Skeletal muscle tissue (tissue), 4 donors: Measurements from ENCODE around the gene DNM1. TPM values are rescaled to one million over a fixed set of nuclear protein-coding genes. Genes with fewer than 3 reads are reported as not detected.
"Not testable (repeated sequence)": the region's sequence is repeated elsewhere in the genome, so short reads cannot be mapped to it uniquely, and the experiment has no call there.

Source experiments
- H3K27ac ChIP-seq: one replicate; pipeline ENCODE4 v1.7.0; 2013; ENCODE audit warnings: mild to moderate bottlenecking, low read depth, low read length, inconsistent platforms
- H3K27me3 ChIP-seq, 3 donors: one replicate each; pipeline ENCODE4 v1.7.0; 2013; ENCODE audit warnings: low read length in 3 of 3; ENCODE audit not compliant: control insufficient read depth in 3 of 3, insufficient read depth in 3 of 3
- H3K36me3 ChIP-seq, 3 donors: one replicate each; pipeline ENCODE4 v1.7.0; 2013; ENCODE audit warnings: low read length in 3 of 3; ENCODE audit not compliant: control insufficient read depth in 3 of 3, insufficient read depth in 3 of 3
- H3K4me1 ChIP-seq, 3 donors: one replicate each; pipeline ENCODE4 v1.7.0; 2013; ENCODE audit warnings: low read length in 3 of 3, mild to moderate bottlenecking in 3 of 3; ENCODE audit not compliant: control insufficient read depth in 3 of 3, insufficient read depth in 3 of 3
- H3K4me3 ChIP-seq, 3 donors: one replicate each; pipeline ENCODE4 v1.7.0; 2013; ENCODE audit warnings: low read length in 3 of 3
- H3K9ac ChIP-seq, 3 donors: one replicate each; pipeline ENCODE4 v1.7.0; 2013; ENCODE audit warnings: low read length in 3 of 3, mild to moderate bottlenecking in 3 of 3, moderate library complexity in 2 of 3, low read depth in 1 of 3
- H3K9me3 ChIP-seq, 3 donors: one replicate each; pipeline ENCODE4 v1.7.0; 2013; ENCODE audit warnings: low read length in 3 of 3; ENCODE audit not compliant: control insufficient read depth in 3 of 3
- total RNA-seq: library from RNA; depleted of rRNA; stranded (reverse); fragments of >200 nt; gene quantifications from one replicate; pipeline ENCODE4 v1.2.3, GENCODE V29; 2014
- donor health status: Osteomylitis.

Gene DNM1
- total RNA-seq, 1 donor from 2014 or later: 20.4 TPM

DNA sequence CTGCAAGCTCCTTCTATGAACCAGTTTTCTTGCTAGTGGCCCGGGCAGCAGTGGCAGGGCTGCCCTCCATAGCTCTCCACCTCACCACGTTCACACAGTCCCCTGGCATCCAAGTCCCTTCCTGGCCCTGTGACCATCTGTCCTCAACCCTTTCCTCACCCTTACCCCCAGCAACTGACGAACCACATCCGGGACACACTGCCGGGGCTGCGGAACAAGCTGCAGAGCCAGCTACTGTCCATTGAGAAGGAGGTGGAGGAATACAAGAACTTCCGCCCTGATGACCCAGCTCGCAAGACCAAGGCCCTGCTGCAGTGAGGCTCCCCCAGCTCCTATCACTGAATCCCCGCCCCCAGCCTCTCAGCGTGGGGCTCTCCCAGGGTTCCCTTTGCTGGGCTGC lies 18.8 kb downstream of the DNM1 start:
- no peak overlapping the region for H3K4me3 ChIP-seq
- H3K36me3 ChIP-seq: no peaks in the 10 kb centered on the region
- peaks cover 0 to 3% (median 0%) of the 10 kb centered on the region in 3 donors for H3K27me3 ChIP-seq
- H3K4me1 ChIP-seq: peaks cover 10 to 18% (median 12%) of the 10 kb centered on the region in 3 donors
- H3K27ac ChIP-seq: no peak overlapping the region
- H3K9me3 ChIP-seq: no peaks in the 10 kb centered on the region
- H3K9ac ChIP-seq: no peak overlapping the region

DNA sequence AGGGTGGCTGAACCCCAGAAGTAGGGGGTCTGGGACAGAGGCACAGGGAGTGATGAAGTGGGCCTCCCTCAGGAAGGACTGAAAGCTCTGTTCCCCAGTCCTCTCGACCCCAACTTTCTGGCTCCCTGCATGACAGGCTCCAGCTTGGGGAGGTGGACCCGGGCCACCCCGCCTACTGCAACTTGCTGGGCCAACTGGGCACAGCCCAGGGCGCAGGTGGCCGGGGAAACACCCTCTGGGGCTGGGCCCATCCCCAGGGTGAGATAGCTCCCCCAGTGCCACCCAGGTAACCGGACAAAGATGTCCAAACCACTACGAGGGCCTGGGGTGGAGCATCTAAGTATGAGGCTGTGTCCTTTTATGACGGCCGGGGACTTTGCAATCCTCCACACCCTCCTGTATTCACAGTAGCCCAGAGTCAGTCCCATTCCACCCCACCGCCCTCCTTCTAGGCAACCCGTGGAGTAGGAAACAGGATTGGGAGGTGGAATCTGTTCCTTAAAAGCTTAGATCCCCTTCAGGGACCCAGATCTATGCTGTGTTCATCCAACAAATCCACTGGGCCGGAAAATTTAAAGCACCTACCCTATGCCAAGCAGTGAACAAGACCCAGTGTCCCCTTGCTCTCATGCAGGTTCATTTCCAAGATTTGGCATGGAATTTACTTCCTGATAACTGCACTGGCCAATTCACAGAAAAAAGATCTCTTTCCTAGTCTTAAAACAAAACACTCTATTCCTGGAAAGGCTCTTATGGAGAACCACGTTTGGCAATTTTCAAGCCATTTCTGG lies 19.9 kb downstream of the DNM1 start:
- Histone ChIP-seq H3K27ac (no peak overlapping the region), H3K4me1 (peaks cover 9 to 12% (median 10%) of the 10 kb centered on the region in 3 donors), H3K4me3 (no peak overlapping the region), H3K27me3 (peaks cover 0 to 3% (median 0%) of the 10 kb centered on the region in 3 donors), H3K36me3 (no peaks in the 10 kb centered on the region), H3K9me3 (no peaks in the 10 kb centered on the region), H3K9ac (no peak overlapping the region)

DNA sequence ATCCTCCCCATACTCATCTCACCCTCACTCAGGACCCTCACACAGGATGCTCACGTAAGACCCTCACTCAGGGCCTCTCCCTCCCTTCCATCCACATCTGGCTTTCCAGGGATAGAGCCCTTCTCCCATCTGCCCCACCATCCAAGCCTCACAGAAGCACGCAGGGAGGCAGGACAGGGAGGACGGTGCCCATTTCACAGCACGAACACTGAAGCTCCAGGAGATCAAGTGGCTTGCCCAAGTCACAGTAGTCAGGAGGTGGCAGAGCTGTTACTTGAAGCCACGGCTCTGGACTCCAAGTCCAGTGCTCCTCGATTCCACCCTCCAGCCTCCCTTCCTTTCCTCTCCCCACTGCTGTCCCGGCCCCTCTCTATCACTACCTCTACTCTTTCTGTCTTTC lies 21.7 kb downstream of the DNM1 start:
- H3K36me3 ChIP-seq: no peaks in the 10 kb centered on the region

DNA sequence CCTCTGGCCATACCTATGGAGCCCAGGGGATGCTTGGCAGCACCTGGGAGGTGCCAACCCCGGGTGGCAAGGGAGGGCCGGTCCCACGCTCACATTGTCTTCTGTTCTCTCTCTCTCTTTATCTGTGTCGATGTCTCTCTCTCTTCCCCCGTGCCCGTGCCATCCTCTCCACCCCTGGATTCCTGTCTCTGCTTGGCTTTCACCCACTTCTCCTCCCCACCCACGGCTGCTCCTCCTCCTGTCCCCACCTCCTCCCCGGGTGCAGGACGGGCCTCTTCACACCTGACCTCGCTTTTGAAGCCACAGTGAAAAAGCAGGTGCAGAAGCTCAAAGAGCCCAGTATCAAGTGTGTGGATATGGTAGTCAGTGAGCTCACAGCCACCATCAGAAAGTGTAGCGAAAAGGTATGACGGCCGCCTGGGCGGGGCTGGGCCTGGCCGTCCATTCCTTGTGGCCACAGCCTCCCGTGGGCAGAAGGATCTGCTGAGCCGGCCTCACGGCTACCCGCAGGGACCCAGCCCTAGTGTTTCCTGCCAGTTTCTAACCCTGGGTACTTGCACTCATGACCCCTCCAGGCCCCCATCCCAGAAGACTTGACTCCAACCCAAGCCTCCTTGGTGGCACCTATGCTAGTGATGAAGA lies 22.7 kb downstream of the DNM1 start:
- Histone ChIP-seq H3K27ac (no peak overlapping the region), H3K9me3 (no peaks in the 10 kb centered on the region), H3K9ac (no peak overlapping the region), H3K27me3 (no peaks in the 10 kb centered on the region), H3K4me3 (no peak overlapping the region), H3K4me1 (no peaks in the 10 kb centered on the region), H3K36me3 (no peaks in the 10 kb centered on the region)

More for the DNA sequence above, 21.7 kb downstream of the DNM1 start:
- no peaks in the 10 kb centered on the region for H3K4me1 ChIP-seq
- H3K9me3 ChIP-seq: no peaks in the 10 kb centered on the region
- no peak overlapping the region for H3K4me3 ChIP-seq
- H3K9ac ChIP-seq: no peak overlapping the region
- no peak overlapping the region for H3K27ac ChIP-seq
- H3K27me3 ChIP-seq: no peaks in the 10 kb centered on the region

DNA sequence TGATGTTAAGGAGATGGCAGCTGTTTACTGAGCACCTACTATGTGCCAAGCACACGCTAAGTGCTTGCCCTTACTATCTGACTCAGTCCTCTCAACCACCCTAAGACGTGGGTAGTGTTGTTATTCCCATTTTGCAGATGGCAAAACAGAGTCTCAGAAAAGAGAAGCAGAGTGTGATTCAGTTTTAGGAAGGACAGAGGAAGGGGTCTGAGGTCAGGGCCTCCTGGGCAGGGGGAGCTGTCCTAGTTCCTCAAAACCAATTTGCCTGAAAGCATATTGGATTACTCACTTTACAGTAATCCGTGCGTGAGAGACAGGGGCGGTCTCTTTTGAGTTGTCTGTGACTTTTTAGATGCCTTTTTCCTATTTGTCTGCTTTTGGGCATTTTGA lies 23.2 kb downstream of the DNM1 start:
- no peak overlapping the region for H3K27ac ChIP-seq
- H3K4me3 ChIP-seq: no peak overlapping the region
- H3K4me1 ChIP-seq: no peaks in the 10 kb centered on the region
- H3K36me3 ChIP-seq: no peaks in the 10 kb centered on the region
- no peak overlapping the region for H3K9ac ChIP-seq
- no peaks in the 10 kb centered on the region for H3K27me3 ChIP-seq
- no peaks in the 10 kb centered on the region for H3K9me3 ChIP-seq

DNA sequence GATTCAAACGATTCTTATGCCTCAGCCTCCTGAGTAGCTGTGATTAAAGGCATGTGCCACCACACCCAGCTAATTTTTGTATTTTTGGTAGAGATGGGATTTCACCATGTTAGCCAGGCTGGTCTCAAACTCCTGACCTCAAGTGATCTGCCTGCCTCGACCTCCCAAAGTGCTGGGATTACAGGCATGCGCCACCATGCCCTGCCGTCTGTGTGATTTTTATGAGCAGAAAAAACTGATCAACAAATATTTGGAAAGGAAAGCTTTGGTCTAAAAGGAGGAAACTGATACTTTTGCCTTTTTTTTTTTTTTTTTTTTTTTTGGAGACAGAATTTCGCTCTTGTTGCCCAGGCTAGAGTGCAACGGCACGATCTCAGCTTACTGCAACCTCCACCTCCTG lies 27.7 kb downstream of the DNM1 start:
- H3K27me3 ChIP-seq, H3K27ac ChIP-seq, H3K9me3 ChIP-seq, H3K9ac ChIP-seq, H3K4me1 ChIP-seq, H3K4me3 ChIP-seq, H3K36me3 ChIP-seq: not testable (repeated sequence)

DNA sequence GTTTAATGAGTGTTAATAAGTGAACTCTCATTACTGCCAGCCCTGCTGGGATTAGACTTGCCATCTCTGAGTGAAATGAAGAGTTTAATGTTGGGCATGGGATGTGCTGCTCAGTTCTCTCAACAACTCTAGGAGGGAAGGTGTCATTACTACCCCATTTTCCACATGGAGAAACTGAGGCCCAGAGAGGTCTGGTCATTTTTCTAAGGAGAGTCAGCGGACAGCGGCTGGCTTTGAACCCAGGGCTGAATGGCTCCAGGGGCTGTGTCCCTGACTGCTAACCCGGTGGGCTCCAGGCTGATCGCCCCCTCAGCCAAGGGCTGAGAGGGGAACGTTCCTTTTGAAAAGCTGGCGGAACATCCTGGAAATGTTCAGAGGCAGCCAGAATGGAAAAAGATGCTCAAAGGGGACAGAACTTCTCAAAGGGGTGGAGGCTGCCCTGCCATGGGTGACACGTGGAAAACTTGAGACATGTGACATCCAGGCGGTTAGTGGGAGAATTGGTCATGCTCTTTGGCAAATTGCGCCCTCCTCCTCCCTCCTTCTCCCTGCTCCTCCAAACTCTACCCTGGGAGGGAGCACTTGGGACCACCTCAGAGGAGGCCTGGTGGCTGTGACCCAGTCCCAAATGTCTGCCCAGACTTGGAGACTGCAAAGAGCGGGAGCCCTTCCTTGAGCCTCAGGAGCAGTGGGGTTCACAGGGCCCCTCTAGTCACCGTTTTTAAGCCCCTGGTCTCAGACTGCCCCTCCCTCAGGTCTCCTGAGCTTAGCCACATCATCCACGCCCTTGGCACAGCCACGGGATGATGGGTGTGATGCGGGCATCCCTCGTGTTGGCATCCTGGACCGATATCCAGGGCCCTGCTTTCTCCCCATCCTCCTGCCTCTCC lies 28.7 kb downstream of the DNM1 start:
- Histone ChIP-seq H3K27me3 (no peaks in the 10 kb centered on the region), H3K9ac (no peak overlapping the region), H3K4me1 (peaks cover 0 to 3% (median 0%) of the 10 kb centered on the region in 3 donors), H3K4me3 (no peak overlapping the region), H3K27ac (peak overlapping the region; percentile 12), H3K9me3 (no peaks in the 10 kb centered on the region), H3K36me3 (no peaks in the 10 kb centered on the region)

DNA sequence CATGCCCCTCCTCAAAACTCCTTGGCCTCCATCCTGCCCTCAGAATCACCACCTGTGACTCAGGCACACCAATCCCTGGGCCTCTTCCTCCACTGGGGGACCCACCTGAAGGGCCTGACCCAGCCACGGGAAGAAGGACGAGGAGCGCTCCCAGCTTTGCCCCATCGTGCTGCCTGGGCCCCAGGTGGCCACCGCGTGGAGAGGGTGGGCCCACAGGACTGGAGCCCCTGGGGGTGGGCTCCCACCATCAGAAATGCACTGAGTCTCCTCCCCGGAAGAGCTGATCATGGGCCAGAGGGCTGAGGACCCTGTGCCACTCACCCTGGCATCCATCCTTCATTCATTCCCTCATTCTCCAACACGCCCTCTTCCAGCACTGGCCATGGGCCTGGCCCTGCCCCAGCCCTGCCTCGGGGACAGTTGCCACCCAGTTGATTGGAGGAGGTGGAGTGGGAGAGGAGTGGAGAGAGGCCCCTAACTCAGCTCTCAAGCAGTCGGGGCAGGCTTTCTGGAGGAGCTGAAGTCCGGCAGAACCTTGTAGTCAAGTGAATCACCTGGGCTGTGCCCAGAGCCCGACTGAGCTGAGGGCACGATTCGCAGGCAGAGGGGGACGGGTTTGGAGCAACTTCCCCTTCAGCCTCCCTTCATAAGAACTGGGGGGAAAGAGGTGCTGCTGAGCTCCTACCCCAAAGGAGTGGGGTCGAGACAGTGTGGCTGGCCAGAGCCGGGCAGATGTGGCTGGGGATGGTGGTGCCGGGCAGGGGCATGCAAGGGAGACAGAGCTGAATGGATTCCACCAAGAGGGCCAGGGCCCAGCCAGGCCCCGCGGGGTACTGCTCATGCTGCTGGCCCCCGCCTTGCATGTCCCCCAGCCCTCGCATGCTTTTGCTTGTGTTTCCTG lies 29.6 kb downstream of the DNM1 start:
- H3K9ac ChIP-seq: peak overlapping the region in 1 of 3 donors; percentile 8
- H3K4me3 ChIP-seq: no peak overlapping the region
- H3K27me3 ChIP-seq: no peaks in the 10 kb centered on the region
- H3K36me3 ChIP-seq: no peaks in the 10 kb centered on the region
- H3K27ac ChIP-seq: no peak overlapping the region
- H3K9me3 ChIP-seq: no peaks in the 10 kb centered on the region
- H3K4me1 ChIP-seq: peaks cover 0 to 3% (median 0%) of the 10 kb centered on the region in 3 donors

DNA sequence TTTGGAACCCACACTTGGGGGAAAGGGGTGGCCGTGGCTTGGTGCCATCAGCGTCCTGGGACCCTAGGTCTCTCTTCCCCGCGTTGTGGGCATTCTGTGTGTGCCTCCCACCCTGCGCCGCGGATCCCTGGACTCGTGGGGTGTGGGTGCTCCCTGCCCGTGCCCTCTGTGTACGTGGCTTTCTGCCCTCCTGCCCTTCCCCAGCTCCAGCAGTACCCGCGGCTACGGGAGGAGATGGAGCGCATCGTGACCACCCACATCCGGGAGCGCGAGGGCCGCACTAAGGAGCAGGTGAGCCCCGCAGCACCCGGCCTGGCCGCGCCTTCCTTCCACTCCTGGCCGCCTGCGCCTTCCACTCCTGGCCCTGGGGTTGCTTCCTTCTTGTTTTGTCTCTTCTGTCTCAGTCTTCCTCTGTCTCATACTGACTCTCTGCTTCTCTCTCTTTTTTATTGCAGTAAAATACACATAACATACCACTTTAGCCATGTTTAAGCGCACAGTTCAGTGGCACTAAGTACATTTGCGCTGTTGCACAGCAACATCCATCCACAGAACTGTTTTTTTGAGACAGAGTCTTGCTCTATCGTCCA lies 30.7 kb downstream of the DNM1 start:
- Histone ChIP-seq H3K9ac (no peak overlapping the region), H3K27ac (no peak overlapping the region), H3K4me3 (no peak overlapping the region)

More for the DNA sequence above, 30.7 kb downstream of the DNM1 start:
- no peaks in the 10 kb centered on the region for H3K9me3 ChIP-seq
- H3K27me3 ChIP-seq: no peaks in the 10 kb centered on the region
- peaks cover 0 to 3% (median 0%) of the 10 kb centered on the region in 3 donors for H3K4me1 ChIP-seq
- H3K36me3 ChIP-seq: no peaks in the 10 kb centered on the region
